ENCODE data around the gene DHPS.
"Not testable (repeated sequence)": the region's sequence is repeated elsewhere in the genome, so short reads cannot be mapped to it uniquely, and the experiment has no call there.

The DHPS gene

GRCh38 chr19:12705169-12705568 lies 23.5 kb upstream of the DHPS start:
- no peak for DNase-seq

- no peak for DNase-seq
Observed at GRCh38 chr19:12703046-12703445, 21.4 kb upstream of the DHPS start.

GRCh38 chr19:12701596-12702282 lies 20.1 kb upstream of the DHPS start:
- no peak for DNase-seq

- DNase-seq, result no peak
Observed at GRCh38 chr19:12698138-12698537, 16.5 kb upstream of the DHPS start.

- not testable (repeated sequence) for DNase-seq
Observed at GRCh38 chr19:12697425-12697824, 15.7 kb upstream of the DHPS start.

GRCh38 chr19:12696366-12697335 lies 15.0 kb upstream of the DHPS start, which contains the start of gene FBXW9:
Gene FBXW9, minus strand, starts transcription at chr19:12696631. Its CDS starts 50 bp downstream, at chr19:12696581.
- DNase-seq, result peak; percentile 100

- DNase-seq, result no peak
Observed at GRCh38 chr19:12695997-12696365, 14.3 kb upstream of the DHPS start.

- no peak for DNase-seq
Observed at GRCh38 chr19:12695514-12695913, 13.8 kb upstream of the DHPS start.

GRCh38 chr19:12695096-12695495 lies 13.4 kb upstream of the DHPS start:
- no peak for DNase-seq

- no peak for DNase-seq
Observed at GRCh38 chr19:12694641-12695040, 13.0 kb upstream of the DHPS start.

- DNase-seq, result no peak
Observed at GRCh38 chr19:12692960-12693359, 11.3 kb upstream of the DHPS start.

GRCh38 chr19:12689581-12690216 lies 8.0 kb upstream of the DHPS start:
- no peak for DNase-seq

GRCh38 chr19:12689012-12689411 lies 7.3 kb upstream of the DHPS start:
- DNase-seq, result no peak

GRCh38 chr19:12687496-12688196 lies 6.0 kb upstream of the DHPS start, which contains the start of gene GNG14:
Gene GNG14, plus strand, starts transcription at chr19:12687998. Its CDS starts 51 bp downstream, at chr19:12688049.
- no peak for DNase-seq

GRCh38 chr19:12685831-12686230 lies 4.2 kb upstream of the DHPS start:
- no peak for DNase-seq

GRCh38 chr19:12680034-12680433 lies 1.6 kb downstream of the DHPS start:
- DNase-seq, result no peak

GRCh38 chr19:12678039-12678438 lies 3.6 kb downstream of the DHPS start:
- DNase-seq, result not testable (repeated sequence)

GRCh38 chr19:12676928-12677327 lies 4.8 kb downstream of the DHPS start:
- no peak for DNase-seq

GRCh38 chr19:12676384-12676792 lies 5.3 kb downstream of the DHPS start:
- DNase-seq, result peak; percentile 96

- DNase-seq, result no peak
Observed at GRCh38 chr19:12675940-12676339, 5.7 kb downstream of the DHPS start.

GRCh38 chr19:12675399-12675798 lies 6.3 kb downstream of the DHPS start:
- no peak for DNase-seq

GRCh38 chr19:12672744-12673143 lies 8.9 kb downstream of the DHPS start:
- no peak for DNase-seq
